Sigmoid colon (tissue), 7 donors: ENCODE data around the gene RTTN. TPM values are rescaled to one million over a fixed set of nuclear protein-coding genes. Genes with fewer than 3 reads are reported as not detected.

Source experiments
- DNase-seq: peaks from one replicate; pipeline ENCODE4 v3.0.0-alpha.2; 2019
- H3K27ac ChIP-seq, 4 donors: fragments of 200-600 bp; sonication (generic); one replicate each; pipeline ENCODE4 v1.5.1; 2016 to 2019; ENCODE audit warnings: mild to moderate bottlenecking in 1 of 4
- H3K27me3 ChIP-seq, 3 donors: fragments of 200-600 bp; sonication (generic); one replicate each; pipeline ENCODE4 v1.5.1; 2019; ENCODE audit warnings: mild to moderate bottlenecking in 1 of 3
- H3K36me3 ChIP-seq, 4 donors: fragments of 200-600 bp; sonication (generic); one replicate each; pipeline ENCODE4 v1.5.1; 2016 to 2019
- H3K4me1 ChIP-seq, 4 donors: fragments of 200-600 bp; sonication (generic); one replicate each; pipeline ENCODE4 v1.5.1; 2017 to 2019
- H3K4me3 ChIP-seq, 4 donors: fragments of 200-600 bp; sonication (generic); one replicate each; pipeline ENCODE4 v1.5.1; 2017 to 2019; ENCODE audit warnings: mild to moderate bottlenecking in 2 of 4, moderate library complexity in 1 of 4
- H3K9me3 ChIP-seq, 4 donors: fragments of 200-600 bp in 3 of 4; sonication (generic) in 3 of 4; one replicate each; pipeline versions ENCODE4 v1.5.1 to v1.6.1; 2013 to 2019
- CTCF ChIP-seq, 4 experiments: fragments of 450-650 bp in 3 of 4; fragments of 200-600 bp in 1 of 4; IDR thresholded peaks; one replicate each; pipeline ENCODE4 v1.5.1; 2016 to 2019; ENCODE audit warnings: antibody characterized with exemption in 4 of 4, mild to moderate bottlenecking in 3 of 4, moderate library complexity in 2 of 4
- EP300 ChIP-seq, 4 donors: sonication (generic); formaldehyde crosslinking; IDR thresholded peaks; one replicate each; pipeline ENCODE4 v1.6.1; 2017; ENCODE audit warnings: antibody characterized with exemption in 4 of 4
- POLR2A ChIP-seq, 2 donors: fragments of 450-650 bp; IDR thresholded peaks; one replicate each; pipeline ENCODE4 v1.6.1; 2016; ENCODE audit warnings: antibody characterized with exemption in 2 of 2, mild to moderate bottlenecking in 2 of 2, moderate library complexity in 2 of 2
- POLR2AphosphoS5 ChIP-seq, 4 donors: sonication (generic); formaldehyde crosslinking; IDR thresholded peaks; one replicate each; pipeline ENCODE4 v1.6.1; 2017; ENCODE audit warnings: antibody characterized with exemption in 4 of 4
- WGBS, 2 donors: extraction: QIAGEN DNeasy Blood & Tissue Kit; methylation state at CpG; one replicate each; pipeline ENCODE4 v1.1.7; 2013; 5-methylcytosine and 5-hydroxymethylcytosine counted together
- intact Hi-C: fragments of 100-400 bp; cut with DNase I; formaldehyde crosslinking; loops from one replicate; pipeline ENCODE4 v1.15.1; 2023
- polyA plus RNA-seq, 3 donors: library from polyadenylated mRNA; stranded (reverse); fragments of 200-250 nt; gene quantifications; one replicate each; pipeline ENCODE4 v1.2.3, GENCODE V29; 2013
- total RNA-seq, 4 donors: library from RNA; depleted of rRNA; stranded (reverse); fragments of >200 nt; gene quantifications; one replicate each; pipeline ENCODE4 v1.1.0, GENCODE V29; 2016
- donor health status: healthy with polysubstance abuse.
- donor health status: Bipolar disorder and iron deficiency.
- donor health status: healthy.

RTTN gene
- total and polyA plus RNA-seq, 7 donors: 1.4 to 18.2 (median 11.3) TPM

- intact Hi-C loops: loop anchor here (10.0 kb wide), 1 partner anchor 1238 kb away; no protein-coding TSS in a partner anchor
- TF ChIP-seq CTCF (IDR thresholded peaks at IDR 0.05) (no peak), EP300 (IDR thresholded peaks at IDR 0.05) (no peak), POLR2AphosphoS5 (IDR thresholded peaks at IDR 0.05) (no peak), POLR2A (IDR thresholded peaks at IDR 0.05) (no peak)
These were observed 123.1 kb downstream of the RTTN start for GRCh38 chr18:70082430-70082829.

GRCh38 chr18:70078106-70078505 is 127.4 kb downstream of the RTTN start:
- Histone ChIP-seq H3K36me3 (peaks cover 0 to 10% (median 0%) of the 10 kb centered on the region in 4 donors), H3K27me3 (no peaks in the 10 kb centered on the region), H3K27ac (no peak overlapping the region), H3K4me1 (no peaks in the 10 kb centered on the region), H3K9me3 (no peaks in the 10 kb centered on the region), H3K4me3 (no peak overlapping the region)
- no peak for DNase-seq
- intact Hi-C loops: no loop called here
- TF ChIP-seq CTCF (IDR thresholded peaks at IDR 0.05): no peak
- no peak for TF ChIP-seq POLR2AphosphoS5 (IDR thresholded peaks at IDR 0.05)
- TF ChIP-seq POLR2A (IDR thresholded peaks at IDR 0.05): no peak
- TF ChIP-seq EP300 (IDR thresholded peaks at IDR 0.05): no peak

More at GRCh38 chr18:70082430-70082829, 123.1 kb downstream of the RTTN start:
- DNase-seq: no peak
- H3K9me3 ChIP-seq: no peaks in the 10 kb centered on the region
- no peak overlapping the region for H3K27ac ChIP-seq
- 90% methylated on average over 2 of the region's 2 CpGs for WGBS, 2 donors
- H3K4me1 ChIP-seq: no peaks in the 10 kb centered on the region
- no peak overlapping the region for H3K4me3 ChIP-seq
- H3K36me3 ChIP-seq: peaks cover 0 to 5% (median 0%) of the 10 kb centered on the region in 4 donors
- no peaks in the 10 kb centered on the region for H3K27me3 ChIP-seq

GRCh38 chr18:70075906-70076305 is 129.6 kb downstream of the RTTN start:
- Histone ChIP-seq H3K27ac (no peak overlapping the region), H3K9me3 (no peaks in the 10 kb centered on the region), H3K36me3 (peaks cover 0 to 6% (median 0%) of the 10 kb centered on the region in 4 donors), H3K4me3 (no peak overlapping the region), H3K4me1 (no peaks in the 10 kb centered on the region), H3K27me3 (no peaks in the 10 kb centered on the region)
- TF ChIP-seq POLR2A (IDR thresholded peaks at IDR 0.05) (no peak), POLR2AphosphoS5 (IDR thresholded peaks at IDR 0.05) (no peak), EP300 (IDR thresholded peaks at IDR 0.05) (no peak), CTCF (IDR thresholded peaks at IDR 0.05) (no peak)
- DNase-seq: no peak
- intact Hi-C loops: loop anchor here (2.0 kb wide), 1 partner anchor 53 kb away; no protein-coding TSS in a partner anchor

- 82 to 87% methylated on average over 1 of the region's 1 CpG for WGBS, 2 donors
- intact Hi-C loops: loop anchor here (2.0 kb wide), 1 partner anchor 51 kb away; no protein-coding TSS in a partner anchor
These were observed 131.4 kb downstream of the RTTN start for GRCh38 chr18:70074116-70074515.

More at GRCh38 chr18:70074116-70074515, 131.4 kb downstream of the RTTN start:
- Histone ChIP-seq H3K27me3 (no peaks in the 10 kb centered on the region), H3K4me1 (no peaks in the 10 kb centered on the region), H3K4me3 (no peak overlapping the region), H3K27ac (no peak overlapping the region), H3K36me3 (peaks cover 0 to 6% (median 0%) of the 10 kb centered on the region in 4 donors), H3K9me3 (no peaks in the 10 kb centered on the region)
- TF ChIP-seq EP300 (IDR thresholded peaks at IDR 0.05) (no peak), CTCF (IDR thresholded peaks at IDR 0.05) (no peak), POLR2A (IDR thresholded peaks at IDR 0.05) (no peak), POLR2AphosphoS5 (IDR thresholded peaks at IDR 0.05) (no peak)
- no peak for DNase-seq
